Panc1 (cell line): ENCODE measurements around the gene KRCC1. TPM values are rescaled to one million over a fixed set of nuclear protein-coding genes. Genes with fewer than 3 reads are reported as not detected.

Source experiments
- ATAC-seq: fragments of 200-7000 bp; cut with Tn5 transposase; 2 replicates; pipeline ENCODE4 v1.9.1; 2020; ENCODE audit warnings: mild to moderate bottlenecking, moderate library complexity
- BruUV-seq: library from RNA; stranded (reverse); fragments of 400-500 nt; replicated peaks from 2 replicates; lab custom pipeline; 2021; lab: Mats Ljungman, UMichigan
- CTCF ChIA-PET: fragments of 300-600 bp; sonication (Branson Sonifier 250); formaldehyde crosslinking; loops from one replicate; lab custom pipeline; 2022; ENCODE audit warnings: antibody characterized with exemption; lab: Charles Lee
- POLR2A ChIA-PET: fragments of 300-600 bp; sonication (Branson Sonifier 250); formaldehyde crosslinking; loops from one replicate; lab custom pipeline; 2022; ENCODE audit warnings: antibody characterized with exemption; lab: Charles Lee
- DNase-seq: peaks from one replicate; pipeline ENCODE4 v3.0.0-alpha.2; 2010; ENCODE audit warnings: low read depth, low spot score
- H3K27ac ChIP-seq: 2 replicates; pipeline ENCODE4 v1.5.1; 2011; ENCODE audit warnings: mild to moderate bottlenecking, low read length, inconsistent platforms
- H3K27me3 ChIP-seq: fragments of 200-500 bp; sonication (Bioruptor generic); 2 replicates; pipeline ENCODE4 v1.6.0; 2014; ENCODE audit warnings: low read length, inconsistent platforms; ENCODE audit not compliant: control insufficient read depth, insufficient read depth
- H3K36me3 ChIP-seq: fragments of 200-500 bp; sonication (Bioruptor generic); 2 replicates; pipeline ENCODE4 v1.5.1; 2014; ENCODE audit warnings: inconsistent platforms, mild to moderate bottlenecking, low read length, moderate library complexity; ENCODE audit not compliant: control insufficient read depth, insufficient read depth
- H3K4me1 ChIP-seq: 2 replicates; pipeline ENCODE4 v1.5.1; 2011; ENCODE audit warnings: inconsistent platforms, mild to moderate bottlenecking, low read length, moderate library complexity; ENCODE audit not compliant: control insufficient read depth, insufficient read depth
- H3K4me3 ChIP-seq, 2 experiments: 2 replicates each; pipeline ENCODE4 v1.5.1; 2011 to 2012; ENCODE audit warnings: low read depth in 2 of 2, low read length in 2 of 2, mild to moderate bottlenecking in 2 of 2, inconsistent platforms in 1 of 2, moderate library complexity in 1 of 2
- H3K9me3 ChIP-seq: fragments of 200-500 bp; sonication (Bioruptor generic); 2 replicates; pipeline ENCODE4 v1.5.1; 2014; ENCODE audit warnings: low read depth, mild to moderate bottlenecking, inconsistent platforms, low read length, moderate library complexity; ENCODE audit not compliant: control insufficient read depth, insufficient read depth
- POLR2AphosphoS5 ChIP-seq: IDR thresholded peaks from 2 replicates; pipeline ENCODE4 v1.6.1; 2012; ENCODE audit warnings: mild to moderate bottlenecking, low read depth, low read length, moderate library complexity
- REST ChIP-seq, 2 experiments: IDR thresholded peaks; 2 replicates each; pipeline ENCODE4 v1.6.1; 2011 to 2012; ENCODE audit warnings: low read depth in 2 of 2, control low read depth in 1 of 2, low read length in 1 of 2, mild to moderate bottlenecking in 1 of 2, moderate library complexity in 1 of 2; ENCODE audit not compliant: insufficient read depth in 1 of 2
- SIN3A ChIP-seq: IDR thresholded peaks from 2 replicates; pipeline ENCODE4 v1.6.1; 2012; ENCODE audit warnings: low read depth, mild to moderate bottlenecking, low read length, moderate library complexity, borderline replicate concordance; ENCODE audit not compliant: insufficient read depth
- TCF7L2 ChIP-seq: IDR thresholded peaks from 2 replicates; pipeline ENCODE4 v1.6.1; 2011; ENCODE audit warnings: mild to moderate bottlenecking, low read depth, low read length, inconsistent platforms
- in situ Hi-C: cut with HindIII; loops from 2 replicates; pipeline ENCODE4 v1.10.0; 2016; ENCODE audit warnings: low sequenced_read_pairs, low pct_unique_long_range_greater_than_20kb
- intact Hi-C: fragments of 100-400 bp; cut with micrococcal nuclease; formaldehyde crosslinking; loops from one replicate; pipeline ENCODE4 v1.10.0; 2022; ENCODE audit not compliant: unreplicated experiment
- total RNA-seq: library from RNA; stranded (reverse); gene quantifications from one replicate; pipeline ENCODE4 v1.2.1, GENCODE V29; 2021; ENCODE audit not compliant: unreplicated experiment
- TF ChIP-seq, protein P1 (sequence below): fragments of 450-650 bp; IDR thresholded peaks from 2 replicates; pipeline ENCODE4 v1.5.1; 2017; ENCODE audit warnings: mild to moderate bottlenecking

Gene KRCC1
- total RNA-seq, 1 experiment from 2014 or later = 7.6 TPM

- BruUV-seq = no TSS peak
- intact Hi-C loops (no loop called here), in situ Hi-C loops (no loop called here)
- POLR2A ChIA-PET = no interaction called here
- no peak for TF ChIP-seq SIN3A
- ATAC-seq (no peak), DNase-seq (no peak)
- CTCF ChIA-PET = no interaction called here
- Histone ChIP-seq H3K27ac (no peak overlapping the region), H3K27me3 (0 out of 2 replicates have a peak, but pooled peaks cover 2% of the 10 kb centered on the region), H3K4me3 (no peak overlapping the region), H3K4me1 (no peaks in the 10 kb centered on the region), H3K36me3 (no peaks in the 10 kb centered on the region), H3K9me3 (no peaks in the 10 kb centered on the region)
Measured at GRCh38 chr2:88066543-88066942, 11.0 kb upstream of the KRCC1 start.

GRCh38 chr2:88061295-88061694 lies 5.7 kb upstream of the KRCC1 start:
- TF ChIP-seq SIN3A (no peak), POLR2AphosphoS5 (no peak), REST (IDR thresholded peaks at IDR 0.05; ENCODE audit: insufficient read depth in 1 of 2, low read depth in 2 of 2, low read length in 1 of 2) (no peak), TCF7L2 (no peak)
- TF ChIP-seq, protein P1, sequence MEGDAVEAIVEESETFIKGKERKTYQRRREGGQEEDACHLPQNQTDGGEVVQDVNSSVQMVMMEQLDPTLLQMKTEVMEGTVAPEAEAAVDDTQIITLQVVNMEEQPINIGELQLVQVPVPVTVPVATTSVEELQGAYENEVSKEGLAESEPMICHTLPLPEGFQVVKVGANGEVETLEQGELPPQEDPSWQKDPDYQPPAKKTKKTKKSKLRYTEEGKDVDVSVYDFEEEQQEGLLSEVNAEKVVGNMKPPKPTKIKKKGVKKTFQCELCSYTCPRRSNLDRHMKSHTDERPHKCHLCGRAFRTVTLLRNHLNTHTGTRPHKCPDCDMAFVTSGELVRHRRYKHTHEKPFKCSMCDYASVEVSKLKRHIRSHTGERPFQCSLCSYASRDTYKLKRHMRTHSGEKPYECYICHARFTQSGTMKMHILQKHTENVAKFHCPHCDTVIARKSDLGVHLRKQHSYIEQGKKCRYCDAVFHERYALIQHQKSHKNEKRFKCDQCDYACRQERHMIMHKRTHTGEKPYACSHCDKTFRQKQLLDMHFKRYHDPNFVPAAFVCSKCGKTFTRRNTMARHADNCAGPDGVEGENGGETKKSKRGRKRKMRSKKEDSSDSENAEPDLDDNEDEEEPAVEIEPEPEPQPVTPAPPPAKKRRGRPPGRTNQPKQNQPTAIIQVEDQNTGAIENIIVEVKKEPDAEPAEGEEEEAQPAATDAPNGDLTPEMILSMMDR = no peak
- ChIA-PET CTCF (interaction anchor here (0.8 to 2.4 kb wide), 3 partner anchors 94 to 393 kb away, joined by 4 to 43 read pairs (median 5); no protein-coding TSS in a partner anchor), POLR2A (no interaction called here)
- Histone ChIP-seq H3K27ac (no peak overlapping the region), H3K36me3 (no peaks in the 10 kb centered on the region), H3K27me3 (no peaks in the 10 kb centered on the region), H3K9me3 (no peaks in the 10 kb centered on the region), H3K4me3 (no peak overlapping the region), H3K4me1 (no peaks in the 10 kb centered on the region)
- ATAC-seq (no peak), DNase-seq (no peak)
- in situ Hi-C loops (no loop called here), intact Hi-C loops (no loop called here)
- no TSS peak for BruUV-seq

DNA sequence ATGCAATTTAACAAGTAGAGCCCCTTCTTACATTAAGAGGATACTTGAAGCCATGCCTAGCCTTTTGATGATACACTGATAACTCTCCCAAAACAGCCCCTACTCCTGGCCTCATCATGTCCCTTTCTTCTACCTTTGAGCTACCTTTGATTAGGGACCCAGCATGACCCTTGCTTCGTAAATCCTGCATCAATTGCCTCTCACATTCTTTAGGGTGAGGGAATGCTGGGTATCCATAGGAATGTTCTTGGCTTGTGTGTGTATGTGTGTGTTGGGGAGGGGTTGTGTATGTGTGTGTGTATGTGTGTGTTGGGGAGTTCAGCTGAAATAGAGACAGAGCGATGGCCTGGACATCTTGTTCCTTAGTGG lies 5.3 kb upstream of the KRCC1 start:
- Histone ChIP-seq H3K4me1 (peaks cover 4% of the 10 kb centered on the region; the same call in 1 of the 2 replicates), H3K4me3 (no peak overlapping the region), H3K27me3 (no peaks in the 10 kb centered on the region), H3K9me3 (no peaks in the 10 kb centered on the region), H3K36me3 (no peaks in the 10 kb centered on the region), H3K27ac (no peak overlapping the region)
- TF ChIP-seq TCF7L2 (no peak), SIN3A (no peak), POLR2AphosphoS5 (no peak), REST (IDR thresholded peaks at IDR 0.05; ENCODE audit: insufficient read depth in 1 of 2, low read depth in 2 of 2, low read length in 1 of 2) (no peak)
- TF ChIP-seq, protein P1 = no peak
- CTCF ChIA-PET = interaction anchor here (0.6 to 2.4 kb wide), 7 partner anchors 94 to 393 kb away, joined by 3 to 43 read pairs (median 3); no protein-coding TSS in a partner anchor
- intact Hi-C loops = loop anchor here (1.0 kb wide), 2 partner anchors 99 to 126 kb away; no protein-coding TSS in a partner anchor
- no TSS peak for BruUV-seq
- DNase-seq = no peak
- POLR2A ChIA-PET = interaction anchor here (0.6 kb wide), 1 partner anchor 654 kb away, joined by 4 read pairs; no protein-coding TSS in a partner anchor
- no peak for ATAC-seq
- in situ Hi-C loops = no loop called here
